DND-41 (cell line): ENCODE results near the gene DHRS7B.

Source experiments
- ATAC-seq: fragments of 200-7000 bp; cut with Tn5 transposase; 3 replicates; pipeline ENCODE4 v1.9.1; 2021; ENCODE audit warnings: low read depth; ENCODE audit not compliant: insufficient read depth
- DNase-seq: peaks from one replicate; pipeline ENCODE4 v3.0.0-alpha.2; 2020
- H2AFZ ChIP-seq: 2 replicates; pipeline ENCODE4 v1.6.0; 2012; ENCODE audit warnings: low read depth, low read length
- H3K27ac ChIP-seq: 2 replicates; pipeline ENCODE4 v1.5.1; 2012; ENCODE audit warnings: low read length, inconsistent platforms
- H3K27me3 ChIP-seq: fragments of 200-600 bp; sonication (generic); 2 replicates; pipeline ENCODE4 v1.6.0; 2012; ENCODE audit warnings: low read length, mild to moderate bottlenecking, inconsistent platforms; ENCODE audit not compliant: insufficient read depth, poor library complexity
- H3K36me3 ChIP-seq: 2 replicates; pipeline ENCODE4 v1.5.1; 2012; ENCODE audit warnings: low read length, inconsistent platforms; ENCODE audit not compliant: insufficient read depth
- H3K4me1 ChIP-seq: 2 replicates; pipeline ENCODE4 v1.5.1; 2012; ENCODE audit warnings: mild to moderate bottlenecking, low read length; ENCODE audit not compliant: insufficient read depth
- H3K4me2 ChIP-seq: 2 replicates; pipeline ENCODE4 v1.6.0; 2012; ENCODE audit warnings: mild to moderate bottlenecking, moderate library complexity, low read length, inconsistent platforms; ENCODE audit not compliant: insufficient read depth
- H3K4me3 ChIP-seq, 2 experiments: fragments of 200-600 bp in 1 of 2; shearing (Covaris generic) in 1 of 2; 2 replicates each; pipeline ENCODE4 v1.5.1; 2012 to 2016; ENCODE audit warnings: inconsistent platforms in 2 of 2, low read length in 2 of 2, mild to moderate bottlenecking in 2 of 2, low read depth in 1 of 2, moderate library complexity in 1 of 2
- H3K79me2 ChIP-seq: 2 replicates; pipeline ENCODE4 v1.6.0; 2012; ENCODE audit warnings: low read length, inconsistent platforms; ENCODE audit not compliant: insufficient read depth
- H3K9ac ChIP-seq: 2 replicates; pipeline ENCODE4 v1.6.0; 2012; ENCODE audit warnings: low read depth, mild to moderate bottlenecking, inconsistent platforms, low read length, moderate library complexity
- H3K9me3 ChIP-seq: 2 replicates; pipeline ENCODE4 v1.5.1; 2012; ENCODE audit warnings: low read length, moderate library complexity, mild to moderate bottlenecking, inconsistent platforms; ENCODE audit not compliant: insufficient read depth, severe bottlenecking
- H4K20me1 ChIP-seq: 2 replicates; pipeline ENCODE4 v1.6.0; 2012; ENCODE audit warnings: low read length; ENCODE audit not compliant: insufficient read depth
- CTCF ChIP-seq: IDR thresholded peaks from 2 replicates; pipeline ENCODE4 v1.5.1; 2012; ENCODE audit warnings: borderline replicate concordance, low read length, moderate library complexity, mild to moderate bottlenecking; ENCODE audit not compliant: poor library complexity, severe bottlenecking; ENCODE audit errors: extremely low read depth
- EZH2 ChIP-seq: IDR thresholded peaks from 3 replicates; pipeline ENCODE4 v1.6.1; 2012; ENCODE audit warnings: borderline replicate concordance, low read depth, mild to moderate bottlenecking, moderate library complexity, low read length, inconsistent platforms; ENCODE audit not compliant: severe bottlenecking

DHRS7B gene

DNA sequence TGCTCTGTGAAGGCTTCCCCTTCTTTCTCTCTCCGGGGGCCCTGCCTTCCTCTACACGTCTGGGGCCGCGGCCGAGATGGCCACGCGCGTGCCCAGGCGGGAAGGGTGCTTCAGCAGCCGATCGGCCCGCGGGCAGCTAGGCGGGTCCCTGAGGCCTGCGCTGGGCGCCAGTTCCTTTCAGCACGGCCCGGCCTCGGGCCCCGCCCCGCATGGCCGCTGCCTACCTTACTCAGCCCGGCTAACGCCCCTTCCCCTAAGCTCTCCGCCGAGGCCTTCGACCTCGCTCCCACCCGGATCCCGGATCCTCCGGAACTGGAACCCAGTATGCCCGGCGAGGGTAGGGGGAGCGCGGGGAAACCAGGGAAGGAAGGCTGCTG, 86.9 kb downstream of the DHRS7B start:
- H3K4me3 ChIP-seq: peak overlapping the region; percentile 88 to 99
- peaks cover 47% of the 10 kb centered on the region for H3K4me1 ChIP-seq
- peak overlapping the region; percentile 90 for H2AFZ ChIP-seq
- ATAC-seq: peak; percentile 23
- TF ChIP-seq CTCF (no peak), EZH2 (no peak)
- peak overlapping the region; percentile 93 for H3K27ac ChIP-seq
- H3K9me3 ChIP-seq: no peaks in the 10 kb centered on the region
- H3K79me2 ChIP-seq: peaks cover 95% of the 10 kb centered on the region
- H3K4me2 ChIP-seq: peak overlapping the region; percentile 86
- H4K20me1 ChIP-seq: peaks cover 57% of the 10 kb centered on the region
- peaks cover 56% of the 10 kb centered on the region for H3K36me3 ChIP-seq
- no peaks in the 10 kb centered on the region for H3K27me3 ChIP-seq
- peak overlapping the region; percentile 98 for H3K9ac ChIP-seq
- DNase-seq: no peak

DNA sequence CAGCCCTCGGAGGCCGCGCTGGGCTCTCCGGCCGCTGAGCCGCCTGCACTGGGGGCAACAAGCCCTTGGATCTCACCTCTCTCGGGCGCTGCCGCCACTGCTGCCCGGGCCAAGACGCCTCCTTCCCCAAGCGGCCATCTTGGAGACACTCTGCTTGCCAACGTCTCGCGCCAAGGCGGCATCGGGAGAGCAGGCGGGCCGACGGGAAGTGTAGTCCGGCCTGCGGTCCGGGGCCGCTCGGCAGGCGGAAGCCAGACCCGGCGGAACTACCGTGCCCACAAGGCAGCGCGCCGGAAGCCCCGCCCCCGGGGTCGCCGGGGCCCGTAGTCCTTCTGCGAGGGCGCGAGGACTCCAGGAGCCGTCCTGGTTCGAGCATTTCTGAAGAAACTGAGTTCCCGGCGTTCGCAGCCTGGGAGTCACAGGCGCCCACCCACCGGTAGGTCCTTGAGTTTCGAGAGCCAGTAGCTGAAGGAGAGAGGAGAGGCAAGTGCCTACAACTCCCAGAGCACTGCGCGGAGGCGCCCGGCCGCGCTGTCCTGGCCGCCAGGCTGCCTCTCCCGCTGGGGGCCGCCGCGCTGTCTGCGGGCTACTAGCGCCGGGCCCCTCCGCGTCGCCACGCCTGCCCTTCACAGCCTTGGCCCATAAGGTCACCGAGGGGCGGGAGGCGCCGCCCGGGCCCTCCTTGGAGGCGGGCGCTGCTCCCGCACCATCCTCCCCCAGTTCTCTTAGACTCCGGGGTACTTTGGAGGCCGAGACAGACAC, 87.4 kb downstream of the DHRS7B start, which contains the start of gene TMEM11:
TMEM11 (minus strand) TSS at position 147 of the 762 bp plus-strand sequence; CDS start at position 138, 9 bp downstream.
- DNase-seq (peak; percentile 94), ATAC-seq (peak; percentile 92)
- Histone ChIP-seq H3K4me2 (peak within 1 kb of the TSS; percentile 86), H3K36me3 (peaks cover 50% of the 10 kb centered on the region), H3K27ac (peak within 1 kb of the TSS; percentile 93), H3K27me3 (no peaks in the 10 kb centered on the region), H3K79me2 (peaks cover 95% of the 10 kb centered on the region), H3K4me1 (peaks cover 47% of the 10 kb centered on the region), H3K9ac (peak within 1 kb of the TSS; percentile 98), H3K9me3 (no peaks in the 10 kb centered on the region), H4K20me1 (peaks cover 52% of the 10 kb centered on the region), H2AFZ (peak within 1 kb of the TSS; percentile 90), H3K4me3 (peak within 1 kb of the TSS; percentile 88 to 99)
- no peak for TF ChIP-seq CTCF
- TF ChIP-seq EZH2: no peak

GRCh38 chr17:21214777-21215541, 88.2 kb downstream of the DHRS7B start:
- DNase-seq: peak; percentile 41
- H2AFZ ChIP-seq: peak overlapping the region; percentile 90
- ATAC-seq: peak; percentile 6; the same call in 2 of the 3 replicates
- H3K36me3 ChIP-seq: peaks cover 43% of the 10 kb centered on the region
- H3K4me2 ChIP-seq: peak overlapping the region; percentile 86
- H3K27me3 ChIP-seq: no peaks in the 10 kb centered on the region
- H3K79me2 ChIP-seq: peaks cover 90% of the 10 kb centered on the region
- peak overlapping the region; percentile 88 to 99 for H3K4me3 ChIP-seq
- peak overlapping the region; percentile 78 for H3K27ac ChIP-seq
- no peaks in the 10 kb centered on the region for H3K9me3 ChIP-seq
- peaks cover 47% of the 10 kb centered on the region for H3K4me1 ChIP-seq
- H3K9ac ChIP-seq: peak overlapping the region; percentile 98
- TF ChIP-seq EZH2: no peak
- TF ChIP-seq CTCF: no peak
- peaks cover 45% of the 10 kb centered on the region for H4K20me1 ChIP-seq
